Nephron progenitor cell (in vitro differentiated cells): ENCODE results near the gene TLX3.
A peak's percentile ranks its signal among the peaks of the same experiment; 100 is the strongest.

Source experiments
- DNase-seq: peaks from one replicate; pipeline ENCODE4 v3.0.0; 2021
- H3K27ac Mint-ChIP-seq: 2 replicates; pipeline ENCODE4 v1.8.0; 2021; ENCODE audit warnings: mild to moderate bottlenecking, moderate library complexity, mixed read lengths
- H3K27me3 Mint-ChIP-seq: 2 replicates; pipeline ENCODE4 v1.8.0; 2021; ENCODE audit warnings: mild to moderate bottlenecking, low read depth, mixed read lengths; ENCODE audit not compliant: poor library complexity
- H3K36me3 Mint-ChIP-seq: 2 replicates; pipeline ENCODE4 v1.8.0; 2021; ENCODE audit warnings: low read depth, mixed read lengths
- H3K4me1 Mint-ChIP-seq: 2 replicates; pipeline ENCODE4 v1.8.0; 2021; ENCODE audit warnings: mixed read lengths
- H3K4me3 Mint-ChIP-seq: 2 replicates; pipeline ENCODE4 v1.8.0; 2021; ENCODE audit warnings: mild to moderate bottlenecking, moderate library complexity, mixed read lengths
- H3K9me3 Mint-ChIP-seq: 2 replicates; pipeline ENCODE4 v1.8.0; 2021; ENCODE audit warnings: mild to moderate bottlenecking, moderate library complexity, mixed read lengths
- TF ChIP-seq, protein P1 (sequence below): fragments of 200-600 bp; sonication (generic); IDR thresholded peaks from 2 replicates; pipeline ENCODE4 v1.5.0; 2021; ENCODE audit warnings: antibody characterized with exemption

Gene TLX3

DNA sequence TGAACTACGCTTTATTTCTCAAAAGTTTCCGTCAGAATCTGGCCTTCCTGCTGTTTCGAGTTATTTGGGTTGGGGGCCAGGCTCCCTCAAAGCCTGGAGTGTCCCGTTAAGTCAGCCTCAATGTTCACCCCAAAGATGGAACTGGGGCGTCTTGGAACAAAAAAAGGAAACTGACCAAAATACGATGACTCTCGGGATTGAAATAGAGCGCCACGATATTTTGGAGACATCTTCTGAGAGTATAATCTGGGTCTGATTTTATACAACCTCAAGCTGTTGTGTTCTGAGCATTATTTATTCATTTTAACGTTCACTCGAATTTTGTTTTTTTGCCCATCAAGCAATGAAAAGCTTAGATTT, 28.1 kb downstream of the TLX3 start:
- Mint-ChIP-seq H3K4me3 (peak overlapping the region; percentile 76), H3K36me3 (no peaks in the 10 kb centered on the region), H3K4me1 (peaks cover 8% of the 10 kb centered on the region), H3K9me3 (no peaks in the 10 kb centered on the region), H3K27ac (no peak overlapping the region), H3K27me3 (peaks cover 86% of the 10 kb centered on the region)
- no peak for DNase-seq
- TF ChIP-seq, protein P1, sequence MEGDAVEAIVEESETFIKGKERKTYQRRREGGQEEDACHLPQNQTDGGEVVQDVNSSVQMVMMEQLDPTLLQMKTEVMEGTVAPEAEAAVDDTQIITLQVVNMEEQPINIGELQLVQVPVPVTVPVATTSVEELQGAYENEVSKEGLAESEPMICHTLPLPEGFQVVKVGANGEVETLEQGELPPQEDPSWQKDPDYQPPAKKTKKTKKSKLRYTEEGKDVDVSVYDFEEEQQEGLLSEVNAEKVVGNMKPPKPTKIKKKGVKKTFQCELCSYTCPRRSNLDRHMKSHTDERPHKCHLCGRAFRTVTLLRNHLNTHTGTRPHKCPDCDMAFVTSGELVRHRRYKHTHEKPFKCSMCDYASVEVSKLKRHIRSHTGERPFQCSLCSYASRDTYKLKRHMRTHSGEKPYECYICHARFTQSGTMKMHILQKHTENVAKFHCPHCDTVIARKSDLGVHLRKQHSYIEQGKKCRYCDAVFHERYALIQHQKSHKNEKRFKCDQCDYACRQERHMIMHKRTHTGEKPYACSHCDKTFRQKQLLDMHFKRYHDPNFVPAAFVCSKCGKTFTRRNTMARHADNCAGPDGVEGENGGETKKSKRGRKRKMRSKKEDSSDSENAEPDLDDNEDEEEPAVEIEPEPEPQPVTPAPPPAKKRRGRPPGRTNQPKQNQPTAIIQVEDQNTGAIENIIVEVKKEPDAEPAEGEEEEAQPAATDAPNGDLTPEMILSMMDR, result no peak

DNA sequence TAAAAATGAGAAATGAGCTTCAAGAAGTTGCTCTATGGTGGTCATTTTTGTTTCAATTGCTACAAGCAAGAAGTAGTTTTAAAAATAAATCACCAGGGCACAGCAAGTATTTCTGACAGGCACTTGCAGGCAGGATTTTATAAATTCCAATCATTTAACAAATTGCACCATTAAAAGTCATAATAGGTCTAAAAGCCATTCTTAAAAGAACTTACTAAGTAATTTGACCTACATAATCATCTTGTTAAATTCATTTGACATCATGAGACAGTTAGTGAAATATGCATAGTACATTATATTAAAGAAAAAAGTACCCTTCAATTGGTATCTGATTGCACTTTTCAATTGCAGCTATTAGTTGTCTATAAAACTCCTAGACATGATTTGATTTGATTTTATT, 31.0 kb downstream of the TLX3 start:
- Mint-ChIP-seq H3K27ac (no peak overlapping the region), H3K36me3 (no peaks in the 10 kb centered on the region)
- TF ChIP-seq, protein P1, result no peak

DNA sequence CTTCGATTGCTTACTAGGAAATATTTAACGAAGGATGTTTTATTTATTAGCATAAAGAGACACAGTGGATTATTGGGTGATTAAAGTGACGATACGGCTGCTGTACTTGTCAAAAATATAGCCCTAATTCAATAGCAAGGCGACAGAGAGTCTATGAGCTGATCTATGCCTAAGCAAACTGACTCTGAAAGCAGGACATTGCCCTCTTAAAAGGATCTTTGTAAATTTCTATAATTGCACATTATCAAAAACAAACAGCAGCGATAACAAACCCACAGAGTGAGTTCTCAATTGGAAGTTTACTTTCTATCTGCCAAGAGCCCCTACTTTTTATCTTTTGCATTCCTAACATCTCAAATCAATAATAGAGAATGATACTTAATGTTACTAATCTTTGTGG, 31.4 kb downstream of the TLX3 start:
- TF ChIP-seq, protein P1, result no peak
- Mint-ChIP-seq H3K27ac (no peak overlapping the region), H3K9me3 (no peaks in the 10 kb centered on the region), H3K36me3 (no peaks in the 10 kb centered on the region), H3K4me1 (peaks cover 8% of the 10 kb centered on the region), H3K27me3 (peaks cover 56% of the 10 kb centered on the region), H3K4me3 (no peak overlapping the region)
- no peak for DNase-seq

More for the DNA sequence above, 31.0 kb downstream of the TLX3 start:
- Mint-ChIP-seq H3K27me3 (peaks cover 57% of the 10 kb centered on the region), H3K9me3 (no peaks in the 10 kb centered on the region), H3K4me3 (no peak overlapping the region), H3K4me1 (peaks cover 8% of the 10 kb centered on the region)
- DNase-seq, result no peak

DNA sequence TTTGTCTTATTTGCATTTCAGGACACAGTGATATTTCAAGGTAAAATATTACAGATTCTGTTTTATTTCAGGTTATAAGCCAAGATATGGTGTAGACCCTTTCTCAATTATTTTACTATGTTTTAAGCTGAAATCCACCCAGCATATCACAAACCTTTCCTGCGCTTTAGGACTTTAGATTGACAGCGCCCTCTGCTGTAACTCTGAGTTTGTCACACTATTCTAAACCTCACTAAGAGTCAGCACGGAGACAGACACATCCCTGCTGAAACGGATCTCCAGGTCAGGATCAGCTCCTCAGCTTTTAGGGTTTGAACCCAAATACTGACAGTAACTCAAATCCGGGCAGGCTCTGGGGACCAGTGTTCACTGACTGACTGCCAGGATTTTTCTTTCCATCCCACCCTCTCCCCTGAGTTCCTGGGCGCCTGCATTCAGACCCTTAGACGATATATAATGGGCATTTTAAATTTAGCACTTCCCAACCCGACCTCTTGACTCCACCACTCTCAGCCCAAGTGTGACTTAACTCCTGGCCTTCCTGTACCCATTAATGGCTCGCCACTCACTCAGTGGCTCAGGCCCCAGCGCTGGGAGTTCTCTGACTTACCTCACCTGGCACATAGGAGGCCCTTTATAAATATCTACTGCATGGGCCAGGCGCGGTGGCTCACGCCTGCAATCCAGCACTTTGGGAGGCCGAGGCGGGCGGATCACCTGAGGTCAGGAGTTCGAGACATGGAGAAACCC, 33.5 kb downstream of the TLX3 start:
- H3K27ac Mint-ChIP-seq, result no peak overlapping the region
- H3K27me3 Mint-ChIP-seq, result peaks cover 43% of the 10 kb centered on the region
- H3K4me1 Mint-ChIP-seq, result no peaks in the 10 kb centered on the region
- TF ChIP-seq, protein P1, result peak; percentile 67
- no peaks in the 10 kb centered on the region for H3K36me3 Mint-ChIP-seq
- no peaks in the 10 kb centered on the region for H3K9me3 Mint-ChIP-seq
- no peak overlapping the region for H3K4me3 Mint-ChIP-seq
- DNase-seq, result peak; percentile 50

DNA sequence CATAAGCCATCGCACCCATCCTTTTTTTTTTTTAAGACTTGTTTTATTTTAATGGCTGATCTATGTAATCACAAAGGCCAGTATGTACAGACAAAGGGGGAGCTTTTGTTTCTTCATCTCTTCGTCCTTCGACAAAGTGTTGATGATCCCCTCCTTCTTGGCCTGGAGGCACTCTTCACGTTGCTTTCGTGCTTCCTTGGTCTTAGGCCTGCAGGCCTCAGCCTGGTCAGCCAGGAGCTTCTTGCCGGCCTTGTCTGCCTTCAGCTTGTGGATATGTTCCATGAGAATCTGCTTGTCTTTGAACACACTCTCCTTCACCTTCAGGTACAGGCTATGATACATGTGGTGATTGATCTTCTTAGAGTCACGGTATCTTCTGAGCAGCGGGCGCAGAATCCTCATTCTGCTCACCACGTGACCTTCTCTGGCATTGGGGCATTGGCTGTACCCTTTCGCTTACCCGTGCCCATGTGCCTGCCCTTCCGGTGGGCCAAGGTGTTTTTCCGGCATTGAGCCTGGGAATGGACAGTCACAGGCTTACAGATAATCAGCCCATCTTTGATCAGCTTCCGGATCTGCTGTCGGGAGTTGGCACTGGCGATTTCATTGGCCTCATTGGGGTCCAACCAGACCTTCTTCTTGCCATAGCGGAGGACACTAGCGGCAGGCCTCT, 36.0 kb downstream of the TLX3 start:
- no peak overlapping the region for H3K4me3 Mint-ChIP-seq

More for the DNA sequence above, 36.0 kb downstream of the TLX3 start:
- no peaks in the 10 kb centered on the region for H3K9me3 Mint-ChIP-seq
- no peaks in the 10 kb centered on the region for H3K36me3 Mint-ChIP-seq
- no peaks in the 10 kb centered on the region for H3K4me1 Mint-ChIP-seq
- DNase-seq, result no peak
- H3K27ac Mint-ChIP-seq, result no peak overlapping the region
- TF ChIP-seq, protein P1, result no peak
- peaks cover 29% of the 10 kb centered on the region for H3K27me3 Mint-ChIP-seq
